T-helper 1 cell treated with Interleukin-12 subunit alpha and Interleukin-12 subunit beta and Interleukin-4 antibody, amounts not matched to agents 30 ng/mL and 1 ng/mL, for 36 hours (primary cell): ENCODE results near the gene C12orf43. TPM values are rescaled to one million over a fixed set of nuclear protein-coding genes. Genes with fewer than 3 reads are reported as not detected.

ENCODE experiments used
- intact Hi-C: fragments of 100-400 bp; cut with micrococcal nuclease; formaldehyde crosslinking; loops from one replicate; pipeline ENCODE4 v1.15.1; 2024
- total RNA-seq: library from RNA; stranded (reverse); gene quantifications from 2 replicates; pipeline ENCODE4 v1.2.3, GENCODE V29; 2022

Gene C12orf43
- total RNA-seq, 1 donor from 2014 or later = 23.2 TPM

- intact Hi-C loops = loop anchor here (1.0 kb wide), 3 partner anchors 17 to 28 kb away; partner anchors contain the start of gene C12orf43
These were observed 17.5 kb upstream of the C12orf43 start for GRCh38 chr12:121033625-121034349.

- intact Hi-C loops = no loop called here
These were observed 14.4 kb upstream of the C12orf43 start for GRCh38 chr12:121030576-121031212.

- intact Hi-C loops = no loop called here
These were observed 10.2 kb upstream of the C12orf43 start for GRCh38 chr12:121026274-121027045.

GRCh38 chr12:121025442-121026226, 9.3 kb upstream of the C12orf43 start:
- intact Hi-C loops = no loop called here

- intact Hi-C loops = no loop called here
These were observed 7.5 kb upstream of the C12orf43 start for GRCh38 chr12:121023799-121024198.

- intact Hi-C loops = no loop called here
These were observed 6.4 kb upstream of the C12orf43 start for GRCh38 chr12:121022713-121023112.

GRCh38 chr12:121021754-121022153, 5.5 kb upstream of the C12orf43 start:
- intact Hi-C loops = no loop called here

- intact Hi-C loops = loop anchor here (5.0 to 10.0 kb wide), 2 partner anchors 203 to 584 kb away; partner anchors contain the start of gene COX6A1
These were observed 2.8 kb upstream of the C12orf43 start for GRCh38 chr12:121018860-121019617.

GRCh38 chr12:121017966-121018491, 1.7 kb upstream of the C12orf43 start:
- intact Hi-C loops = loop anchor here (2.0 to 10.0 kb wide), 3 partner anchors 204 to 583 kb away; partner anchors contain the start of genes CAMKK2 and COX6A1

GRCh38 chr12:121013715-121014114, 2.6 kb downstream of the C12orf43 start:
- intact Hi-C loops = loop anchor here (10.0 kb wide), 1 partner anchor 579 kb away; the partner anchor contains the start of gene COX6A1

GRCh38 chr12:121011820-121012219, 4.5 kb downstream of the C12orf43 start:
- intact Hi-C loops = loop anchor here (10.0 kb wide), 1 partner anchor 577 kb away; the partner anchor contains the start of gene COX6A1

GRCh38 chr12:121010860-121011259, 5.4 kb downstream of the C12orf43 start:
- intact Hi-C loops = loop anchor here (10.0 kb wide), 1 partner anchor 576 kb away; the partner anchor contains the start of gene COX6A1

- intact Hi-C loops = loop anchor here (10.0 kb wide), 1 partner anchor 575 kb away; the partner anchor contains the start of gene COX6A1
These were observed 6.5 kb downstream of the C12orf43 start for GRCh38 chr12:121009741-121010140.

GRCh38 chr12:121008347-121009098, 7.8 kb downstream of the C12orf43 start:
- intact Hi-C loops = no loop called here

GRCh38 chr12:121005346-121005815, 10.9 kb downstream of the C12orf43 start:
- intact Hi-C loops = loop anchor here (1.0 kb wide), 5 partner anchors 11 to 105 kb away; partner anchors contain the start of gene C12orf43

GRCh38 chr12:121004253-121004815, 12.0 kb downstream of the C12orf43 start:
- intact Hi-C loops = no loop called here

- intact Hi-C loops = no loop called here
These were observed 12.6 kb downstream of the C12orf43 start for GRCh38 chr12:121003650-121004049.

GRCh38 chr12:121001841-121002483, 14.3 kb downstream of the C12orf43 start:
- intact Hi-C loops = no loop called here
